ENCODE measurements around the gene AXIN1.
"Not testable (repeated sequence)": the region's sequence is repeated elsewhere in the genome, so short reads cannot be mapped to it uniquely, and the experiment has no call there.

The AXIN1 gene

GRCh38 chr16:348495-348894, 4.0 kb downstream of the AXIN1 start:
- not testable (repeated sequence) for H3K4me1 ChIP-seq (ENCODE audit: control insufficient read depth, insufficient read depth, low read length); H3K9ac ChIP-seq (ENCODE audit: low read length); H3K9me3 ChIP-seq (ENCODE audit: control insufficient read depth, insufficient read depth, low read depth, low read length); H3K27ac ChIP-seq (ENCODE audit: low read depth, low read length); H3K27me3 ChIP-seq (ENCODE audit: control insufficient read depth, insufficient read depth, low read length); H3K4me3 ChIP-seq (ENCODE audit: low read depth, low read length)
- H3K36me3 ChIP-seq (ENCODE audit: control insufficient read depth, insufficient read depth, low read length): peaks cover 38% of the 10 kb centered on the region

DNA sequence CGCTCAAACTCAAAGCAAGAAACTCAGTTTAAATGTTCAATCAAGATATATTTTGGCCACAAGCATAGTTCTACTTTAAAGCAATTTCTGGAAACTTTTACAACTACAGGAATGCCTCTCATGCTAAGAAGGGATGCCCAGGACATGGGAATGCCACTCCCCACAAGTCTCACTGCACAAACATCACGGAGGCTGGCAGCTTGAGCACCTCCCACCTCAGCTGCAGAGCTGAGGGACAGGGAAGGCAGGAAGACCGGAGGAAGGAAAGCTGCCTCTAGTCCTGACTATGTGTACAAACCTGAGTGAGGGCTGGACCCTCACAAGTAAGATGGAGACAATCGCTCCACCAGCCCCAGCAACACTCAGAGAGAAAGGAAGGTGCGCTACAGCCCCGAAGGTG, 5.3 kb downstream of the AXIN1 start:
- no peak overlapping the region for H3K4me3 ChIP-seq (ENCODE audit: low read depth, low read length)
- peaks cover 17% of the 10 kb centered on the region; the same call in 1 of the 2 replicates for H3K4me1 ChIP-seq (ENCODE audit: control insufficient read depth, insufficient read depth, low read length)
- no peak overlapping the region for H3K27ac ChIP-seq (ENCODE audit: low read depth, low read length)
- H3K9ac ChIP-seq (ENCODE audit: low read length): no peak overlapping the region
- H3K27me3 ChIP-seq (ENCODE audit: control insufficient read depth, insufficient read depth, low read length): no peaks in the 10 kb centered on the region
- peaks cover 46% of the 10 kb centered on the region for H3K36me3 ChIP-seq (ENCODE audit: control insufficient read depth, insufficient read depth, low read length)
- H3K9me3 ChIP-seq (ENCODE audit: control insufficient read depth, insufficient read depth, low read depth, low read length): no peaks in the 10 kb centered on the region

GRCh38 chr16:346587-346986, 5.9 kb downstream of the AXIN1 start:
- no peak overlapping the region for H3K9ac ChIP-seq (ENCODE audit: low read length)
- no peaks in the 10 kb centered on the region for H3K9me3 ChIP-seq (ENCODE audit: control insufficient read depth, insufficient read depth, low read depth, low read length)
- peaks cover 46% of the 10 kb centered on the region for H3K36me3 ChIP-seq (ENCODE audit: control insufficient read depth, insufficient read depth, low read length)
- no peak overlapping the region for H3K4me3 ChIP-seq (ENCODE audit: low read depth, low read length)
- H3K27ac ChIP-seq (ENCODE audit: low read depth, low read length): no peak overlapping the region
- H3K27me3 ChIP-seq (ENCODE audit: control insufficient read depth, insufficient read depth, low read length): no peaks in the 10 kb centered on the region
- H3K4me1 ChIP-seq (ENCODE audit: control insufficient read depth, insufficient read depth, low read length): peaks cover 17% of the 10 kb centered on the region; the same call in 1 of the 2 replicates

DNA sequence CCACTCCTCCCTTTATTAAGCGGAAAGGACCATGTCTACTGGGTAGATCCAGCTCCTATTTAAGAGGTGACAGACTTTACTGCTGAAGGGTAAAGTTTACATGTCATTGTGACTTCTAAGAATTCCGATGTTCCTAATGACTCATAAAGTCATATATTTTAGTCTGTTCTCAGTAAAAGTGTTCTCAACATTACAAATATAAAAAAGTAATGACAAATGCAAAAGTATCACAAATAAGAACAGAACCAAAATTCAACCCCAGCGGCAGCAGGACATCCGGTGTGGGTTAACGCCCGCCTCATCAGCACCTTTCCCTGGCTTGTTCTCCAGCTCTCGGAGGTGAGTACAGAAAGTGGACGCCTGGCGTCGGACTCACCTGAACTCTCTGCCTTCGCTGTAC, 6.8 kb downstream of the AXIN1 start:
- Histone ChIP-seq H3K4me1 (ENCODE audit: control insufficient read depth, insufficient read depth, low read length) (peaks cover 17% of the 10 kb centered on the region; the same call in 1 of the 2 replicates), H3K4me3 (ENCODE audit: low read depth, low read length) (no peak overlapping the region), H3K27ac (ENCODE audit: low read depth, low read length) (no peak overlapping the region), H3K9ac (ENCODE audit: low read length) (no peak overlapping the region), H3K27me3 (ENCODE audit: control insufficient read depth, insufficient read depth, low read length) (no peaks in the 10 kb centered on the region), H3K9me3 (ENCODE audit: control insufficient read depth, insufficient read depth, low read depth, low read length) (no peaks in the 10 kb centered on the region), H3K36me3 (ENCODE audit: control insufficient read depth, insufficient read depth, low read length) (peaks cover 46% of the 10 kb centered on the region)

DNA sequence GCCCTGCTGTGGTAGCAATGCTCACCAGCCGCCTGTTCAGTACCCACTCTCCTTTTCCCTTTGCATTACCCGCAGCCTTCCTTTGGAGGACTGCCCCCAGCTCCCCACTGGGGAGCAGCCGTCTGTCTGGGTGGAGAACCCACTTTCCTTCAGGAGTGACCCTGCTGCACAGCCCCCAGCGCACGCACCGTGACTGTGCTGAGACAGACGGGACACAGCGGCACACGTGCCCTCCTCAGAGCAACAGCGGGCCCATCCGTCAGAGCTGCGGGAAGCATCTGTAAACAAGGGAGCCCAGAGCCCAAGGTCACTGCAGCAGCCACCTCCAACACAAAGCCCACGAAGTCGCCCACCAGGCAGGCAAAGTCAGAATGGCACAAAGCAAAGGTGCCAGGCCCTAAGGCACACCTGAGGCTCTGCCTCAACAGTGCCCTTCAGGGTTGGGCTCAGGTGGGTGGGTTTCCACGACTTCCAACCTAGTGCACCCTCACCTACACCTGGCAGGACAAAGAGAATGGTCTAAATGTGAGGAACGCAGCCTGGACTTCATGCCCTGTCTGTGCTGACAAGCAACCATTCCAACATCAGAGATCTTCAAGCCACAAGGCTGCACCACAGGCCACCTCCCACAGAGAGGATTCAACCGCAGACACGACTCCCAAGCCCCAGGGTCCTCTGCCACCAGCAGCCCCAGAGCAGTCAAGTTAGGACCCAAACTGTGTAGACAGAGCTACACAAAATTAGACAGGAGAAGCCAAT, 9.9 kb downstream of the AXIN1 start:
- no peak overlapping the region for H3K27ac ChIP-seq (ENCODE audit: low read depth, low read length)
- H3K4me1 ChIP-seq (ENCODE audit: control insufficient read depth, insufficient read depth, low read length): peaks cover 13% of the 10 kb centered on the region; the same call in 1 of the 2 replicates
- no peaks in the 10 kb centered on the region for H3K9me3 ChIP-seq (ENCODE audit: control insufficient read depth, insufficient read depth, low read depth, low read length)

DNA sequence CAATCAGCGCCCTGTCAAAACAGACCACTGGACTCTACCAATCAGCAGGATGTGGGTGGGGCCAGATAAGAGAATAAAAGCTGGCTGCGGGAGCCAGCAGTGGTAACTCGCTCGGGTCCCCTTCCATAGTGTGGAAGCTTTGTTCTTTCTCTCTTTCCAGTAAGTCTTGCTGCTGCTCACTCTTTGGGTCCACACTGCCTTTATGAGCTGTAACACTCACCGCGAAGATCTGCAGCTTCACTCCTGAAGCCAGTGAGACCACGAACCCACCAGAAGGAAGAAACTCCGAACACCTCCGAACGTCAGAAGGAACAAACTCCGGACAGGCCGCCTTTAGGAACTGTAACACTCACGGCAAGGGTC, 10.6 kb downstream of the AXIN1 start:
- not testable (repeated sequence) for H3K4me1 ChIP-seq (ENCODE audit: control insufficient read depth, insufficient read depth, low read length); H3K4me3 ChIP-seq (ENCODE audit: low read depth, low read length); H3K27me3 ChIP-seq (ENCODE audit: control insufficient read depth, insufficient read depth, low read length); H3K27ac ChIP-seq (ENCODE audit: low read depth, low read length); H3K9ac ChIP-seq (ENCODE audit: low read length); H3K9me3 ChIP-seq (ENCODE audit: control insufficient read depth, insufficient read depth, low read depth, low read length)
- H3K36me3 ChIP-seq (ENCODE audit: control insufficient read depth, insufficient read depth, low read length): peaks cover 32% of the 10 kb centered on the region

More for the DNA sequence above, 9.9 kb downstream of the AXIN1 start:
- H3K9ac ChIP-seq (ENCODE audit: low read length): no peak overlapping the region
- peaks cover 38% of the 10 kb centered on the region for H3K36me3 ChIP-seq (ENCODE audit: control insufficient read depth, insufficient read depth, low read length)
- no peak overlapping the region for H3K4me3 ChIP-seq (ENCODE audit: low read depth, low read length)
- H3K27me3 ChIP-seq (ENCODE audit: control insufficient read depth, insufficient read depth, low read length): no peaks in the 10 kb centered on the region

GRCh38 chr16:341095-341973, 11.2 kb downstream of the AXIN1 start:
- H3K27me3 ChIP-seq (ENCODE audit: control insufficient read depth, insufficient read depth, low read length); H3K27ac ChIP-seq (ENCODE audit: low read depth, low read length); H3K4me1 ChIP-seq (ENCODE audit: control insufficient read depth, insufficient read depth, low read length); H3K9me3 ChIP-seq (ENCODE audit: control insufficient read depth, insufficient read depth, low read depth, low read length); H3K9ac ChIP-seq (ENCODE audit: low read length); H3K4me3 ChIP-seq (ENCODE audit: low read depth, low read length): not testable (repeated sequence)
- H3K36me3 ChIP-seq (ENCODE audit: control insufficient read depth, insufficient read depth, low read length): peaks cover 26% of the 10 kb centered on the region

DNA sequence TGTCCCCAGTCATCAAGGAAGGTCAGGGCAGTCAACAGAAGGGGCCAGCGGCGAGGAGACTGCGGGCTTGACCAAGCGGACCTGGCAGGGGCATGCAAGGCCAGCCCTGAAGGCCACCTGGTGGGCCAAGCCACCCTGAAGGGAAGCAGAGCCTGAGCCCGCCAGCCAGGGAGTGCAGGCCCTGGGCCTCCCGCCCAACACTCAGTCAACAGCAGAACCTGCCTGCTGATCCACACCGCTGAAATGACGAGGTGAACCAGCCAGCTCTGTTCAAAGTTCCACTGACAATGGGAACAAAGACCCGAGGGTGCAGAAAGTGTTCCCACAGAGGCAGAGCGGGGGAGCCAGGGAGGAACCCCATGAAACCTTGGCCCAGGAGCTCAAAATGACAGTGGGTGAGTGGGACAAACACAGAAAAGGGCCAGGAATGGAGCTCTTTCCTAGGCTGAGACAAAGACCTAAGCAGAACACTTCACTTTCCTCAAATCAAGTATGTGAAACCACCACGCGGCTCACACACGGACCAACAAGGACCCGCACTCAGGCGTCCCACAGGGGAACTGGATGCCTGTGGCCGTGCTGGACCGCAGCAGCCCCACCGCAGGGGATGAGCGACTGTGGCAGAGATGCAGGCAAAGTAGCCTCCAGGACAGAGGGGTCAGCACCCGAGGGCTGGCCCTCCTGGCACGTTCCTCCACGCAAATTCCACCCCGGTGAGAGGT, 12.0 kb downstream of the AXIN1 start:
- Histone ChIP-seq H3K27ac (ENCODE audit: low read depth, low read length) (no peak overlapping the region), H3K9ac (ENCODE audit: low read length) (no peak overlapping the region)

GRCh38 chr16:339680-340079, 12.8 kb downstream of the AXIN1 start:
- H3K4me1 ChIP-seq (ENCODE audit: control insufficient read depth, insufficient read depth, low read length): peaks cover 8% of the 10 kb centered on the region; the same call in 1 of the 2 replicates
- H3K27ac ChIP-seq (ENCODE audit: low read depth, low read length): no peak overlapping the region
- H3K9ac ChIP-seq (ENCODE audit: low read length): no peak overlapping the region
- no peaks in the 10 kb centered on the region for H3K27me3 ChIP-seq (ENCODE audit: control insufficient read depth, insufficient read depth, low read length)
- peaks cover 12% of the 10 kb centered on the region for H3K36me3 ChIP-seq (ENCODE audit: control insufficient read depth, insufficient read depth, low read length)
- H3K9me3 ChIP-seq (ENCODE audit: control insufficient read depth, insufficient read depth, low read depth, low read length): no peaks in the 10 kb centered on the region
- no peak overlapping the region for H3K4me3 ChIP-seq (ENCODE audit: low read depth, low read length)

More for the DNA sequence above, 12.0 kb downstream of the AXIN1 start:
- H3K9me3 ChIP-seq (ENCODE audit: control insufficient read depth, insufficient read depth, low read depth, low read length): no peaks in the 10 kb centered on the region
- no peaks in the 10 kb centered on the region for H3K27me3 ChIP-seq (ENCODE audit: control insufficient read depth, insufficient read depth, low read length)
- H3K4me1 ChIP-seq (ENCODE audit: control insufficient read depth, insufficient read depth, low read length): peaks cover 8% of the 10 kb centered on the region; the same call in 1 of the 2 replicates
- H3K36me3 ChIP-seq (ENCODE audit: control insufficient read depth, insufficient read depth, low read length): peaks cover 18% of the 10 kb centered on the region
- H3K4me3 ChIP-seq (ENCODE audit: low read depth, low read length): no peak overlapping the region

- Histone ChIP-seq H3K4me3 (ENCODE audit: low read depth, low read length) (no peak overlapping the region), H3K4me1 (ENCODE audit: control insufficient read depth, insufficient read depth, low read length) (peaks cover 7% of the 10 kb centered on the region; the same call in 1 of the 2 replicates), H3K36me3 (ENCODE audit: control insufficient read depth, insufficient read depth, low read length) (peaks cover 7% of the 10 kb centered on the region), H3K9me3 (ENCODE audit: control insufficient read depth, insufficient read depth, low read depth, low read length) (no peaks in the 10 kb centered on the region), H3K9ac (ENCODE audit: low read length) (no peak overlapping the region), H3K27ac (ENCODE audit: low read depth, low read length) (no peak overlapping the region), H3K27me3 (ENCODE audit: control insufficient read depth, insufficient read depth, low read length) (no peaks in the 10 kb centered on the region)
Observed at GRCh38 chr16:337975-338575, 14.4 kb downstream of the AXIN1 start.

Measured in HUES6 (cell line).